HG03060 (cell line): ENCODE measurements around the gene TTC7B.

Experiments
- ATAC-seq: cut with Tn5 transposase; IDR thresholded peaks from one replicate; pipeline ENCODE4 v1.9.1; 2021; ENCODE audit warnings: low read depth, moderate number of reproducible peaks; ENCODE audit not compliant: unreplicated experiment

TTC7B gene

DNA sequence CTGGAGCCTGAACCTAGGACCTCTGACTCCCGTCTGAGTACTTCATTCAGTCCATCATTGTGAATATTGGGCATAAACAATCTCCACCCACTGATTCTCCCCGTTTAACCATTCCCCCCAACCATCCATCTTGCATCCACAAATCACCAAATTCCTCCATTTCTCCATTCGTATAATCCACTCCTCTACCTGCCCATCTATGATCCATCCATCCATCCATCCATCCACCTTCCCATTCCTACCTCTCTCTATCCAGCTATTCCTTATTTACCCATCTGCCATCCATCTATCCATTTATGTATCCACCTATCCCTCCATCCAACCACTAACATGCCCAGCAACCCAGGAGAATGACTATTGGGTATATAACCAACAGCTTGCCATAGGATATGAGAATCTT, 331.9 kb downstream of the TTC7B start:
- no peak for ATAC-seq

DNA sequence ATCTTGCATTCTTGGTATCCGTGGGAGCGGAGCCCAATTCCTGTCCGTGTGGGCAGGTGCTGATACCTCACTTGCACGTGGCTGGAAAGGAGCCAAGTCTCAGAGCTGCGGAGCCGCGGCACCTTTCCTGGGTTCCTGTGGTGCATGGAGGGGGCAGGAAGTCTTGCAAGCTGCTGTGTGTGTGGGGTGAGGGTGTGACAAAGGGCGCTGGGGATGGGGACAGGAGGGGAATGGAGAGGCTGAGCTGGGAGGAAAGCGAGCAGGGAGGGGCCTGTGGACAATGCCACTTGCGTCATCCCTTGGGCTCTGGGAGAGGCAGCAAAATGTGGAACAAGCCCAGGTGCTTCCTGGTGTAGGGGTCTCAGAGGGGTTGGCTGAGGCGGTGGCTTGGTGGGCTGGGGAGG, 332.7 kb downstream of the TTC7B start:
- ATAC-seq, result no peak

- ATAC-seq, result no peak
These were observed 333.1 kb downstream of the TTC7B start for GRCh38 chr14:90483117-90483516.

GRCh38 chr14:90475298-90475697, 340.9 kb downstream of the TTC7B start:
- ATAC-seq, result no peak
